HEK293 (cell line): ENCODE results near the gene ZNF726.

Source experiments
- CTCF ChIA-PET: fragments of 350-600 bp; formaldehyde crosslinking; extraction: SDS; loops from one replicate; lab custom pipeline; 2021; ENCODE audit warnings: antibody characterized with exemption; lab: Yijun Ruan, JAX
- POLR2A ChIA-PET: fragments of 300-600 bp; formaldehyde crosslinking; extraction: SDS; loops from one replicate; lab custom pipeline; 2020; ENCODE audit warnings: antibody characterized with exemption, inconsistent platforms; lab: Yijun Ruan, JAX
- H3K27ac ChIP-seq: fragments of 200-500 bp; sonication (Bioruptor generic); 2 replicates; pipeline ENCODE4 v1.5.1; 2014; ENCODE audit warnings: low read depth, low read length, control low read depth, inconsistent platforms; ENCODE audit errors: extremely low read depth
- H3K36me3 ChIP-seq, 2 experiments: fragments of 200-500 bp in 1 of 2; sonication (Bioruptor generic) in 1 of 2; 1 replicate in 1 of 2; 2 replicates in 1 of 2; pipeline ENCODE4 v1.5.1; 2014 to 2017; ENCODE audit warnings: inconsistent platforms in 2 of 2, low read length in 2 of 2; ENCODE audit not compliant: control insufficient read depth in 2 of 2, insufficient read depth in 1 of 2
- H3K4me1 ChIP-seq: fragments of 200-500 bp; sonication (Bioruptor generic); 2 replicates; pipeline ENCODE4 v1.5.1; 2014; ENCODE audit warnings: mild to moderate bottlenecking, low read length, inconsistent platforms; ENCODE audit not compliant: control insufficient read depth, insufficient read depth
- H3K4me3 ChIP-seq: 2 replicates; pipeline ENCODE4 v1.5.1; 2011; ENCODE audit warnings: low read depth, mild to moderate bottlenecking, control low read depth, low read length, moderate library complexity
- H3K9me3 ChIP-seq: fragments of 200-500 bp; sonication (Bioruptor generic); 2 replicates; pipeline ENCODE4 v1.5.1; 2014; ENCODE audit warnings: low read depth, low read length, inconsistent platforms; ENCODE audit not compliant: control insufficient read depth, insufficient read depth
- GLI4 ChIP-seq: fragments of 450-650 bp; formaldehyde crosslinking; IDR thresholded peaks from 2 replicates; pipeline ENCODE4 v1.5.1; 2016; ENCODE audit warnings: missing biosample characterization, missing genetic modification characterization
- MZF1 ChIP-seq: fragments of 450-650 bp; formaldehyde crosslinking; IDR thresholded peaks from 2 replicates; pipeline ENCODE4 v1.5.1; 2017; ENCODE audit warnings: missing biosample characterization, missing genetic modification characterization, borderline replicate concordance
- PRDM6 ChIP-seq: fragments of 450-650 bp; formaldehyde crosslinking; IDR thresholded peaks from 2 replicates; pipeline ENCODE4 v1.5.1; 2017; ENCODE audit warnings: missing biosample characterization, missing genetic modification characterization
- SETDB1 ChIP-seq: IDR thresholded peaks from one replicate; pipeline ENCODE4 v1.6.1; 2017; ENCODE audit warnings: mild to moderate bottlenecking, low read length, moderate library complexity, mixed read lengths; ENCODE audit not compliant: insufficient read length
- TRIM28 ChIP-seq: IDR thresholded peaks from 2 replicates; pipeline ENCODE4 v1.6.1; 2011; ENCODE audit warnings: low read length, control low read depth, borderline replicate concordance
- ZNF132 ChIP-seq: fragments of 450-650 bp; formaldehyde crosslinking; IDR thresholded peaks from 2 replicates; pipeline ENCODE4 v1.5.1; 2017; ENCODE audit warnings: missing biosample characterization, missing genetic modification characterization, borderline replicate concordance
- ZNF148 ChIP-seq: fragments of 450-650 bp; formaldehyde crosslinking; IDR thresholded peaks from 2 replicates; pipeline ENCODE4 v1.5.0; 2017; ENCODE audit warnings: missing biosample characterization, missing genetic modification characterization, borderline replicate concordance
- ZNF211 ChIP-seq: fragments of 450-650 bp; formaldehyde crosslinking; IDR thresholded peaks from 2 replicates; pipeline ENCODE4 v1.5.1; 2016; ENCODE audit warnings: low read depth, missing biosample characterization, missing genetic modification characterization
- ZNF214 ChIP-seq: fragments of 450-650 bp; formaldehyde crosslinking; IDR thresholded peaks from 2 replicates; pipeline ENCODE4 v1.5.1; 2017; ENCODE audit warnings: missing biosample characterization, mild to moderate bottlenecking, missing genetic modification characterization, borderline replicate concordance
- ZNF362 ChIP-seq: fragments of 450-650 bp; formaldehyde crosslinking; IDR thresholded peaks from 2 replicates; pipeline ENCODE4 v1.5.1; 2016; ENCODE audit warnings: missing biosample characterization, missing genetic modification characterization
- ZNF561 ChIP-seq: fragments of 450-650 bp; IDR thresholded peaks from 2 replicates; pipeline ENCODE4 v1.5.1; 2018; ENCODE audit warnings: missing biosample characterization, missing genetic modification characterization, borderline replicate concordance
- ZNF626 ChIP-seq: fragments of 450-650 bp; sonication (Bioruptor Pico); formaldehyde crosslinking; IDR thresholded peaks from 2 replicates; pipeline ENCODE4 v1.5.1; 2018; ENCODE audit warnings: missing biosample characterization, missing genetic modification characterization, inconsistent platforms
- ZNF660 ChIP-seq: fragments of 450-650 bp; IDR thresholded peaks from 2 replicates; pipeline ENCODE4 v1.5.1; 2018; ENCODE audit warnings: missing biosample characterization, mild to moderate bottlenecking, missing genetic modification characterization
- ZNF692 ChIP-seq: fragments of 450-650 bp; formaldehyde crosslinking; IDR thresholded peaks from 2 replicates; pipeline ENCODE4 v1.5.1; 2016; ENCODE audit warnings: missing biosample characterization, missing genetic modification characterization
- ZNF701 ChIP-seq: fragments of 450-650 bp; formaldehyde crosslinking; IDR thresholded peaks from 2 replicates; pipeline ENCODE4 v1.5.1; 2016; ENCODE audit warnings: missing biosample characterization, missing genetic modification characterization
- ZNF777 ChIP-seq: fragments of 450-650 bp; formaldehyde crosslinking; IDR thresholded peaks from 2 replicates; pipeline ENCODE4 v1.5.1; 2017; ENCODE audit warnings: missing biosample characterization, missing genetic modification characterization, borderline replicate concordance
- ZNF837 ChIP-seq: fragments of 450-650 bp; formaldehyde crosslinking; IDR thresholded peaks from 2 replicates; pipeline ENCODE4 v1.5.1; 2016; ENCODE audit warnings: missing biosample characterization, missing genetic modification characterization

ZNF726 gene

GRCh38 chr19:23901360-23901759 lies 13.3 kb upstream of the ZNF726 start:
- POLR2A ChIA-PET, result no interaction called here
- Histone ChIP-seq H3K27ac (no peak overlapping the region), H3K4me3 (no peak overlapping the region), H3K4me1 (no peaks in the 10 kb centered on the region), H3K36me3 (no peaks in the 10 kb centered on the region), H3K9me3 (no peaks in the 10 kb centered on the region)
- TF ChIP-seq PRDM6 (no peak), ZNF701 (no peak), ZNF362 (no peak), ZNF561 (no peak), ZNF148 (no peak)
- CTCF ChIA-PET, result no interaction called here

- TF ChIP-seq SETDB1 (peak; percentile 42), ZNF660 (tag by site-specific recombination) (no peak), TRIM28 (peak; percentile 58; the same call in 1 of the 2 replicates)
- POLR2A ChIA-PET, result no interaction called here
- H3K4me1 ChIP-seq, result no peaks in the 10 kb centered on the region
- no peaks in the 10 kb centered on the region for H3K36me3 ChIP-seq
- CTCF ChIA-PET, result no interaction called here
- H3K4me3 ChIP-seq, result no peak overlapping the region
- no peaks in the 10 kb centered on the region for H3K9me3 ChIP-seq
- no peak overlapping the region for H3K27ac ChIP-seq
Observed at GRCh38 chr19:23904406-23904805, 10.3 kb upstream of the ZNF726 start.

GRCh38 chr19:23905771-23906170 lies 8.9 kb upstream of the ZNF726 start:
- H3K27ac ChIP-seq, result no peak overlapping the region
- H3K36me3 ChIP-seq, result no peaks in the 10 kb centered on the region
- POLR2A ChIA-PET, result no interaction called here
- H3K4me1 ChIP-seq, result no peaks in the 10 kb centered on the region
- TF ChIP-seq ZNF132 (tag by site-specific recombination), result no peak
- peak; percentile 39 for TF ChIP-seq SETDB1
- TF ChIP-seq TRIM28, result peak; percentile 94; the same call in 1 of the 2 replicates
- TF ChIP-seq, all 188 proteins: peak for 2
- CTCF ChIA-PET, result interaction anchor here (0.7 kb wide), 1 partner anchor 232 kb away, joined by 3 read pairs; no protein-coding TSS in a partner anchor
- H3K9me3 ChIP-seq, result no peaks in the 10 kb centered on the region
- no peak overlapping the region for H3K4me3 ChIP-seq

GRCh38 chr19:23906835-23907234 lies 7.9 kb upstream of the ZNF726 start:
- Histone ChIP-seq H3K4me1 (no peaks in the 10 kb centered on the region), H3K4me3 (no peak overlapping the region), H3K9me3 (no peaks in the 10 kb centered on the region), H3K36me3 (no peaks in the 10 kb centered on the region), H3K27ac (no peak overlapping the region)
- no peak for TF ChIP-seq ZNF214 (tag by site-specific recombination)
- no peak for TF ChIP-seq MZF1 (tag by site-specific recombination)
- TF ChIP-seq ZNF837 (tag by site-specific recombination), result no peak
- TF ChIP-seq ZNF626 (tag by site-specific recombination), result no peak
- no peak for TF ChIP-seq GLI4 (tag by site-specific recombination)
- TF ChIP-seq ZNF777 (tag by site-specific recombination), result no peak
- TF ChIP-seq ZNF211 (tag by site-specific recombination), result no peak
- no peak for TF ChIP-seq ZNF692 (tag by site-specific recombination)
- POLR2A ChIA-PET, result no interaction called here
- CTCF ChIA-PET, result no interaction called here
